Cardiac atrium fibroblast (primary cell): Measurements from ENCODE around the gene NUDT12. TPM values are rescaled to one million over a fixed set of nuclear protein-coding genes. Genes with fewer than 3 reads are reported as not detected.

ENCODE experiments used
- total RNA-seq: library from RNA; depleted of rRNA; stranded (reverse); fragments of >200 nt; gene quantifications from 2 replicates; pipeline ENCODE4 v1.2.3, GENCODE V29; 2015

NUDT12 gene
- 7.1 and 9.7 TPM in 2 replicates for total RNA-seq

DNA sequence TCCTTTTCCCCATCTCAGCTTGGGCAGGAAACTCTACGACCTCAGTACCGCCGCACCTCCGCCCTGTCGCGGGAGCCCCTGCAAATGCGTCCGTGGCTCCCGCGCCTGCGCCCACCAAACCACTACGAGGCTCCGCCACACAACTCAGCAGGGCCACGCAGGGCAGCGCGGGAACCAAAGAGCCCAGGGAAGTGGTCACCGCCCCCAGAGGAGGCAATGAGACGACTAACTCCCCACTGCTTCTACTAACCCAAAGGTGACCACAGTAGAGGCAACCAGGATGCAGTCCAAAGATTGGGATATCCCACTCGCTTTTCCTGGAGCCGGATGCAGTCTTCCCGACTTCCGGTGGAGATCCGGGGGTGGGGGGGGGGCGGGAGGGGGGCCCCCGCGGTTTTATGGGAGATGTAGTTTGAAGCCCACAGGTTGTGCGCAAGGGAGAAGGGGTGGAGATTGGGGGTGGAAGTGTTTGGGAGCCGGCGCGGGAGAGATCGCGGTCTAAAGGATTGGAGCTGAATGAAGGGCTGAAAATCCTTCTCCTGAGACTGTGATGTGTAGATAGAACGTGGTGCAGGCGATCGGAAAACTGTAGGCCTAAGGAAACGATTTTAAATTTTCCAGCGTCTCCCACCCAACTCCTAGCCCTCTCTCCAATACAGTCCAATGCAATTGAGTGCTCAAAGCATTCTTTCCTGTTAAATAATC is at the start of gene NUDT12:
Gene NUDT12, minus strand, starts transcription at position 337 of the 705 bp plus-strand sequence. CDS start 2,541 bp downstream, outside the sequence.

